ENCODE results near the gene PTPN3.

DNA sequence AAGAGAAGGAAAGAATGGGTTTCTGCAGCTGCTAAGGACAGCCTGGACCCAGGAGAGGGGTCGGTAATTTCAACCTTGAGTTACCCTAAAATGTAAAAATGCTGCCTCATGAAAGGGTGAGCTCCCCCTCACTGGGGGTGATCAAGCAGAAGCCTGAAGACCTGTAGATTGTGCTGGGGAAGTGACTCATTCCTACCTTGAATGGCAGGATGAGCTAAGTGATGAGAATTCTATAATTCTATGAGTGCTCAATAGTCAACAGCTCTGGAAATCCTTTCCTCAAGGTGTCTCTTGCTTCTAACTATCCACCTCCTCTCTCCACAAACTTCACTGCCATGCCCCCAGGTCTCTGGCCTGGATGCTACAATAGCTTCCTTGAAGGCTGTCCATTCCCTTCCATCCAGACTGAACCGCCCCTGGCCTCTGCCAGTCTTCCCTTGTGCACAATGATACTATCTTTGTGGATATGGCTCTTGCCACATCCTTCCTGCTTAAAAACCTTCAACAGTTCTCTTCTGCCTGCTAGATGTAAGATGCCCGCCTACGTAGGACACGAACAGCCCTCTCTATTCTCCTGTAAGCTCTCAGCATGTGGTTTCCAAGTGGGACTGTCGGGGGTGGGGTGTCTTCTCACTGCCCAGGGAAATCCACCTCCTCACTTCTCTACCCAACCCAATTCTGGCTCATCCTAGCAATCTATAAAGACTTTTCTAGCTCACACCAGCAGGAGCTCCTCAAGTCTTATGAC lies 50.6 kb downstream of the PTPN3 start:
- TF ChIP-seq, protein P1, sequence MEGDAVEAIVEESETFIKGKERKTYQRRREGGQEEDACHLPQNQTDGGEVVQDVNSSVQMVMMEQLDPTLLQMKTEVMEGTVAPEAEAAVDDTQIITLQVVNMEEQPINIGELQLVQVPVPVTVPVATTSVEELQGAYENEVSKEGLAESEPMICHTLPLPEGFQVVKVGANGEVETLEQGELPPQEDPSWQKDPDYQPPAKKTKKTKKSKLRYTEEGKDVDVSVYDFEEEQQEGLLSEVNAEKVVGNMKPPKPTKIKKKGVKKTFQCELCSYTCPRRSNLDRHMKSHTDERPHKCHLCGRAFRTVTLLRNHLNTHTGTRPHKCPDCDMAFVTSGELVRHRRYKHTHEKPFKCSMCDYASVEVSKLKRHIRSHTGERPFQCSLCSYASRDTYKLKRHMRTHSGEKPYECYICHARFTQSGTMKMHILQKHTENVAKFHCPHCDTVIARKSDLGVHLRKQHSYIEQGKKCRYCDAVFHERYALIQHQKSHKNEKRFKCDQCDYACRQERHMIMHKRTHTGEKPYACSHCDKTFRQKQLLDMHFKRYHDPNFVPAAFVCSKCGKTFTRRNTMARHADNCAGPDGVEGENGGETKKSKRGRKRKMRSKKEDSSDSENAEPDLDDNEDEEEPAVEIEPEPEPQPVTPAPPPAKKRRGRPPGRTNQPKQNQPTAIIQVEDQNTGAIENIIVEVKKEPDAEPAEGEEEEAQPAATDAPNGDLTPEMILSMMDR (IDR thresholded peaks at IDR 0.05; ENCODE audit: low read depth, low read length, missing input control): no peak
- no peak for TF ChIP-seq TAF1 (conservative IDR thresholded peaks at IDR 0.05)
- TF ChIP-seq YY1 (IDR thresholded peaks at IDR 0.05): no peak
